HEK293 (cell line): ENCODE results near the gene RNF227.

Source experiments
- CTCF ChIA-PET: fragments of 350-600 bp; formaldehyde crosslinking; extraction: SDS; loops from one replicate; lab custom pipeline; 2021; ENCODE audit warnings: antibody characterized with exemption; lab: Yijun Ruan, JAX
- POLR2A ChIA-PET: fragments of 300-600 bp; formaldehyde crosslinking; extraction: SDS; loops from one replicate; lab custom pipeline; 2020; ENCODE audit warnings: antibody characterized with exemption, inconsistent platforms; lab: Yijun Ruan, JAX
- H3K27ac ChIP-seq: fragments of 200-500 bp; sonication (Bioruptor generic); 2 replicates; pipeline ENCODE4 v1.5.1; 2014; ENCODE audit warnings: low read depth, low read length, control low read depth, inconsistent platforms; ENCODE audit errors: extremely low read depth
- H3K36me3 ChIP-seq, 2 experiments: fragments of 200-500 bp in 1 of 2; sonication (Bioruptor generic) in 1 of 2; 1 replicate in 1 of 2; 2 replicates in 1 of 2; pipeline ENCODE4 v1.5.1; 2014 to 2017; ENCODE audit warnings: inconsistent platforms in 2 of 2, low read length in 2 of 2; ENCODE audit not compliant: control insufficient read depth in 2 of 2, insufficient read depth in 1 of 2
- H3K4me1 ChIP-seq: fragments of 200-500 bp; sonication (Bioruptor generic); 2 replicates; pipeline ENCODE4 v1.5.1; 2014; ENCODE audit warnings: mild to moderate bottlenecking, low read length, inconsistent platforms; ENCODE audit not compliant: control insufficient read depth, insufficient read depth
- H3K4me3 ChIP-seq: 2 replicates; pipeline ENCODE4 v1.5.1; 2011; ENCODE audit warnings: low read depth, mild to moderate bottlenecking, control low read depth, low read length, moderate library complexity
- H3K9me3 ChIP-seq: fragments of 200-500 bp; sonication (Bioruptor generic); 2 replicates; pipeline ENCODE4 v1.5.1; 2014; ENCODE audit warnings: low read depth, low read length, inconsistent platforms; ENCODE audit not compliant: control insufficient read depth, insufficient read depth
- INSM2 ChIP-seq: fragments of 450-650 bp; formaldehyde crosslinking; IDR thresholded peaks from 2 replicates; pipeline ENCODE4 v1.5.1; 2016; ENCODE audit warnings: missing biosample characterization, missing genetic modification characterization
- TSHZ1 ChIP-seq: fragments of 450-650 bp; formaldehyde crosslinking; IDR thresholded peaks from 2 replicates; pipeline ENCODE4 v1.5.1; 2016; ENCODE audit warnings: missing biosample characterization, missing genetic modification characterization, borderline replicate concordance
- ZBTB1 ChIP-seq: fragments of 450-650 bp; formaldehyde crosslinking; IDR thresholded peaks from 2 replicates; pipeline ENCODE4 v1.5.1; 2016; ENCODE audit warnings: missing biosample characterization, missing genetic modification characterization
- ZBTB11 ChIP-seq: fragments of 450-650 bp; formaldehyde crosslinking; conservative IDR thresholded peaks from 2 replicates; pipeline ENCODE4 v1.5.1; 2016; ENCODE audit warnings: low read depth, missing biosample characterization, missing genetic modification characterization
- ZBTB17 ChIP-seq: fragments of 450-650 bp; formaldehyde crosslinking; IDR thresholded peaks from 2 replicates; pipeline ENCODE4 v1.5.1; 2016; ENCODE audit warnings: missing biosample characterization, missing genetic modification characterization
- ZBTB21 ChIP-seq: fragments of 450-650 bp; formaldehyde crosslinking; IDR thresholded peaks from 2 replicates; pipeline ENCODE4 v1.5.1; 2017; ENCODE audit warnings: missing biosample characterization, missing genetic modification characterization
- ZBTB44 ChIP-seq: fragments of 450-650 bp; IDR thresholded peaks from 2 replicates; pipeline ENCODE4 v1.5.1; 2018; ENCODE audit warnings: missing biosample characterization, mild to moderate bottlenecking, missing genetic modification characterization
- ZFHX2 ChIP-seq: fragments of 450-650 bp; formaldehyde crosslinking; conservative IDR thresholded peaks from 2 replicates; pipeline ENCODE4 v1.5.1; 2016; ENCODE audit warnings: missing biosample characterization, missing genetic modification characterization
- ZNF2 ChIP-seq: fragments of 450-650 bp; formaldehyde crosslinking; IDR thresholded peaks from 2 replicates; pipeline ENCODE4 v1.5.1; 2016; ENCODE audit warnings: missing biosample characterization, missing genetic modification characterization
- ZNF214 ChIP-seq: fragments of 450-650 bp; formaldehyde crosslinking; IDR thresholded peaks from 2 replicates; pipeline ENCODE4 v1.5.1; 2017; ENCODE audit warnings: missing biosample characterization, mild to moderate bottlenecking, missing genetic modification characterization, borderline replicate concordance
- ZNF248 ChIP-seq: fragments of 450-650 bp; formaldehyde crosslinking; IDR thresholded peaks from 2 replicates; pipeline ENCODE4 v1.5.1; 2017; ENCODE audit warnings: missing biosample characterization, missing genetic modification characterization
- ZNF26 ChIP-seq: fragments of 450-650 bp; formaldehyde crosslinking; IDR thresholded peaks from 2 replicates; pipeline ENCODE4 v1.5.1; 2016; ENCODE audit warnings: missing biosample characterization, missing genetic modification characterization
- ZNF37A ChIP-seq: fragments of 450-650 bp; IDR thresholded peaks from 2 replicates; pipeline ENCODE4 v1.5.1; 2018; ENCODE audit warnings: missing biosample characterization, missing genetic modification characterization
- ZNF394 ChIP-seq: fragments of 450-650 bp; formaldehyde crosslinking; IDR thresholded peaks from 2 replicates; pipeline ENCODE4 v1.5.1; 2016; ENCODE audit warnings: missing biosample characterization, missing genetic modification characterization, mild to moderate bottlenecking, moderate library complexity, borderline replicate concordance
- ZNF513 ChIP-seq: fragments of 450-650 bp; IDR thresholded peaks from 2 replicates; pipeline ENCODE4 v1.5.1; 2018; ENCODE audit warnings: missing biosample characterization, missing genetic modification characterization
- ZNF623 ChIP-seq: fragments of 450-650 bp; formaldehyde crosslinking; IDR thresholded peaks from 2 replicates; pipeline ENCODE4 v1.5.1; 2016; ENCODE audit warnings: missing biosample characterization, missing genetic modification characterization
- ZNF654 ChIP-seq: fragments of 450-650 bp; formaldehyde crosslinking; IDR thresholded peaks from 2 replicates; pipeline ENCODE4 v1.5.1; 2016; ENCODE audit warnings: low read depth, missing biosample characterization, missing genetic modification characterization
- ZNF704 ChIP-seq: fragments of 450-650 bp; formaldehyde crosslinking; IDR thresholded peaks from 2 replicates; pipeline ENCODE4 v1.5.1; 2016; ENCODE audit warnings: missing biosample characterization, missing genetic modification characterization
- ZSCAN5A ChIP-seq: fragments of 450-650 bp; formaldehyde crosslinking; IDR thresholded peaks from 2 replicates; pipeline ENCODE4 v1.5.1; 2016; ENCODE audit warnings: missing biosample characterization, missing genetic modification characterization

The RNF227 gene

GRCh38 chr17:7897773-7898172 lies 18.3 kb downstream of the RNF227 start:
- H3K9me3 ChIP-seq = no peaks in the 10 kb centered on the region
- H3K27ac ChIP-seq = no peak overlapping the region
- H3K4me1 ChIP-seq = peaks cover under 1% of the 10 kb centered on the region; the same call in 1 of the 2 replicates
- POLR2A ChIA-PET = interaction anchor here (0.5 to 1.4 kb wide), 2 partner anchors 31 to 129 kb away, joined by 3 to 5 read pairs; no protein-coding TSS in a partner anchor
- CTCF ChIA-PET = interaction anchor here (0.6 to 6.8 kb wide), 21 partner anchors 9 to 206 kb away, joined by 3 to 94 read pairs (median 5); partner anchors contain the start of genes CHD3, CNTROB, NAA38 and TRAPPC1
- H3K4me3 ChIP-seq = no peak overlapping the region
- peaks cover 72 to 91% of the 10 kb centered on the region in 2 experiments for H3K36me3 ChIP-seq
- TF ChIP-seq ZNF704 (tag by site-specific recombination) (no peak), ZNF513 (tag by site-specific recombination) (peak; percentile 15; the same call in 1 of the 2 replicates), ZNF2 (no peak), ZSCAN5A (tag by site-specific recombination) (no peak), ZNF26 (no peak), ZBTB21 (tag by site-specific recombination) (no peak), ZBTB17 (no peak), ZNF394 (tag by site-specific recombination) (no peak), INSM2 (no peak), ZNF248 (tag by site-specific recombination) (no peak), ZBTB1 (tag by site-specific recombination) (no peak), ZFHX2 (0 out of 2 replicates have a peak, but pooled peaks have one; percentile 20), ZNF654 (peak; percentile 61), ZNF37A (tag by site-specific recombination) (no peak), ZNF623 (tag by site-specific recombination) (no peak), ZBTB11 (tag by site-specific recombination) (no peak), ZNF214 (tag by site-specific recombination) (no peak), TSHZ1 (tag by site-specific recombination) (no peak), ZBTB44 (0 out of 2 replicates have a peak, but pooled peaks have one; percentile 22)
